Measurements from ENCODE around the gene SLC13A2.

GRCh38 chr17:28492352-28493310, 19.2 kb downstream of the SLC13A2 start:
- no peak for TF ChIP-seq CTCF (IDR thresholded peaks at IDR 0.05 in 8 of 11, conservative IDR thresholded peaks at IDR 0.05 in 3 of 11)
- no peak for TF ChIP-seq POLR2A (IDR thresholded peaks at IDR 0.05)
- no peak for TF ChIP-seq POLR2AphosphoS5 (IDR thresholded peaks at IDR 0.05)

Measured in spleen (tissue), 7 donors.